Activated CD8-positive, alpha-beta T cell treated with anti-CD3 and anti-CD28 coated beads for 36 hours (primary cell): ENCODE results near the gene KPTN. TPM values are rescaled to one million over a fixed set of nuclear protein-coding genes. Genes with fewer than 3 reads are reported as not detected.
A peak's percentile ranks its signal among the peaks of the same experiment; 100 is the strongest.

Experiments used
- ATAC-seq: fragments of 200-7000 bp; cut with Tn5 transposase; one replicate; pipeline ENCODE4 v1.10.0; 2021; ENCODE audit warnings: mild to moderate bottlenecking, moderate library complexity
- CTCF ChIA-PET: fragments of 350-600 bp; sonication (Branson Sonifier 250); formaldehyde crosslinking; loops from one replicate; lab custom pipeline; 2021; ENCODE audit warnings: antibody characterized with exemption; lab: Charles Lee
- POLR2A ChIA-PET: fragments of 350-600 bp; sonication (Branson Sonifier 250); formaldehyde crosslinking; loops from one replicate; lab custom pipeline; 2021; ENCODE audit warnings: antibody characterized with exemption; lab: Charles Lee
- DNase-seq: peaks from one replicate; pipeline ENCODE4 v3.0.0-alpha.2; 2020
- H3K27ac Mint-ChIP-seq: one replicate; pipeline ENCODE4 v1.8.0; 2021; ENCODE audit warnings: mild to moderate bottlenecking, mixed read lengths
- H3K27me3 Mint-ChIP-seq: one replicate; pipeline ENCODE4 v1.8.0; 2021; ENCODE audit warnings: mixed read lengths
- H3K36me3 Mint-ChIP-seq: one replicate; pipeline ENCODE4 v1.8.0; 2021; ENCODE audit warnings: low read depth, mixed read lengths
- H3K4me1 Mint-ChIP-seq: one replicate; pipeline ENCODE4 v1.8.0; 2021; ENCODE audit warnings: low read depth, mixed read lengths
- H3K4me3 Mint-ChIP-seq: one replicate; pipeline ENCODE4 v1.8.0; 2021; ENCODE audit warnings: mild to moderate bottlenecking, moderate library complexity, mixed read lengths
- H3K9me3 Mint-ChIP-seq: one replicate; pipeline ENCODE4 v1.8.0; 2021; ENCODE audit warnings: mixed read lengths
- CTCF ChIP-seq: fragments of 200-600 bp; IDR thresholded peaks from one replicate; pipeline ENCODE4 v1.8.0; 2022; ENCODE audit warnings: antibody characterized with exemption, mild to moderate bottlenecking
- intact Hi-C: fragments of 100-400 bp; cut with micrococcal nuclease; formaldehyde crosslinking; loops from one replicate; pipeline ENCODE4 v1.10.0; 2022
- total RNA-seq, 2 experiments: library from RNA; stranded (reverse); gene quantifications; one replicate each; pipeline ENCODE4 v1.2.3, GENCODE V29; 2021

The KPTN gene
- total RNA-seq, 2 experiments from 2014 or later: 10.4 to 11.0 TPM

GRCh38 chr19:47497821-47498520 is 14.0 kb upstream of the KPTN start:
- no peaks in the 10 kb centered on the region for H3K9me3 Mint-ChIP-seq
- H3K27me3 Mint-ChIP-seq: no peaks in the 10 kb centered on the region
- intact Hi-C loops: no loop called here
- no peak overlapping the region for H3K27ac Mint-ChIP-seq
- TF ChIP-seq CTCF: no peak
- CTCF ChIA-PET: interaction anchor here (1.4 to 5.8 kb wide), 2 partner anchors 14 to 202 kb away, joined by 3 to 29 read pairs; partner anchors contain the start of gene KPTN
- POLR2A ChIA-PET: interaction anchor here (1.1 kb wide), 1 partner anchor 11 kb away, joined by 5 read pairs; no protein-coding TSS in a partner anchor
- DNase-seq (no peak), ATAC-seq (no peak)
- peaks cover 2% of the 10 kb centered on the region for H3K36me3 Mint-ChIP-seq
- no peaks in the 10 kb centered on the region for H3K4me1 Mint-ChIP-seq
- H3K4me3 Mint-ChIP-seq: no peak overlapping the region

GRCh38 chr19:47497050-47497766 is 13.2 kb upstream of the KPTN start:
- ChIA-PET POLR2A (interaction anchor here (1.3 to 3.2 kb wide), 2 partner anchors 11 to 13 kb away, joined by 3 to 24 read pairs; partner anchors contain the start of gene KPTN), CTCF (interaction anchor here (1.4 to 5.8 kb wide), 2 partner anchors 13 to 202 kb away, joined by 3 to 29 read pairs; partner anchors contain the start of gene KPTN)
- ATAC-seq: no peak
- DNase-seq: no peak
- H3K36me3 Mint-ChIP-seq: peaks cover 2% of the 10 kb centered on the region
- H3K4me3 Mint-ChIP-seq: no peak overlapping the region
- no peaks in the 10 kb centered on the region for H3K9me3 Mint-ChIP-seq
- no peak overlapping the region for H3K27ac Mint-ChIP-seq
- no peak for TF ChIP-seq CTCF
- intact Hi-C loops: no loop called here
- H3K27me3 Mint-ChIP-seq: no peaks in the 10 kb centered on the region
- H3K4me1 Mint-ChIP-seq: peaks cover under 1% of the 10 kb centered on the region

GRCh38 chr19:47495478-47496372 is 11.7 kb upstream of the KPTN start:
- intact Hi-C loops: no loop called here
- TF ChIP-seq CTCF: no peak
- ChIA-PET CTCF (interaction anchor here (1.3 to 5.8 kb wide), 2 partner anchors 9 to 12 kb away, joined by 3 to 29 read pairs; partner anchors contain the start of gene KPTN), POLR2A (interaction anchor here (1.1 to 3.2 kb wide), 6 partner anchors 8 to 17 kb away, joined by 3 to 24 read pairs (median 3); partner anchors contain the start of gene KPTN)
- no peaks in the 10 kb centered on the region for H3K9me3 Mint-ChIP-seq
- DNase-seq (no peak), ATAC-seq (no peak)
- peaks cover 3% of the 10 kb centered on the region for H3K4me1 Mint-ChIP-seq
- H3K27me3 Mint-ChIP-seq: no peaks in the 10 kb centered on the region
- no peak overlapping the region for H3K4me3 Mint-ChIP-seq
- H3K36me3 Mint-ChIP-seq: no peaks in the 10 kb centered on the region
- H3K27ac Mint-ChIP-seq: peak overlapping the region; percentile 38

- Mint-ChIP-seq H3K27me3 (no peaks in the 10 kb centered on the region), H3K27ac (no peak overlapping the region), H3K36me3 (no peaks in the 10 kb centered on the region), H3K4me3 (no peak overlapping the region), H3K4me1 (peaks cover 3% of the 10 kb centered on the region), H3K9me3 (no peaks in the 10 kb centered on the region)
- DNase-seq (no peak), ATAC-seq (no peak)
- intact Hi-C loops: no loop called here
- ChIA-PET POLR2A (interaction anchor here (0.6 to 3.2 kb wide), 3 partner anchors 10 to 24 kb away, joined by 3 to 24 read pairs (median 4); partner anchors contain the start of gene KPTN), CTCF (interaction anchor here (1.3 to 5.8 kb wide), 2 partner anchors 11 to 21 kb away, joined by 4 to 29 read pairs; partner anchors contain the start of genes KPTN and NAPA)
- TF ChIP-seq CTCF: no peak
These were observed 10.7 kb upstream of the KPTN start for GRCh38 chr19:47494729-47495128.
